HepG2 (cell line): ENCODE data around the gene PEA15. TPM values are rescaled to one million over a fixed set of nuclear protein-coding genes. Genes with fewer than 3 reads are reported as not detected.

ENCODE experiments used
- ATAC-seq: fragments of 200-7000 bp; cut with Tn5 transposase; 3 replicates; pipeline ENCODE4 v1.9.1; 2020; ENCODE audit warnings: mild to moderate bottlenecking, moderate library complexity
- BruUV-seq: library from RNA; stranded (reverse); fragments of 400-500 nt; replicated peaks from 2 replicates; lab custom pipeline; 2021; lab: Mats Ljungman, UMichigan
- CTCF ChIA-PET: fragments of 300-600 bp; formaldehyde crosslinking; extraction: SDS; loops from one replicate; lab custom pipeline; 2021; ENCODE audit warnings: low total read pairs, inconsistent platforms, low intra/inter-chr PET ratio; lab: Yijun Ruan, JAX
- POLR2A ChIA-PET: fragments of 350-600 bp; sonication (Branson Sonifier 250); formaldehyde crosslinking; loops from one replicate; lab custom pipeline; 2020; ENCODE audit warnings: antibody characterized with exemption, inconsistent platforms; lab: Yijun Ruan, JAX
- DNase-seq: peaks from one replicate; pipeline ENCODE4 v3.0.0-alpha.2; 2015; ENCODE audit warnings: low spot score
- FAIRE-seq: peaks from 3 replicates; lab custom pipeline; 2011; peaks lifted over from hg19 to GRCh38; lab: Jason Lieb, UNC
- H2AFZ ChIP-seq: one replicate; pipeline ENCODE4 v1.6.1; 2011; ENCODE audit warnings: low read length, inconsistent platforms
- H3K27ac ChIP-seq: fragments of 300-600 bp; 3 replicates; pipeline ENCODE4 v1.8.0; 2011; ENCODE audit warnings: mixed run types, mild to moderate bottlenecking, mixed read lengths, low read length, inconsistent platforms; ENCODE audit not compliant: insufficient read depth; ENCODE audit errors: extremely low read length
- H3K27me3 ChIP-seq, 2 experiments: fragments of 200-600 bp in 1 of 2; 2 replicates in 1 of 2; 3 replicates in 1 of 2; pipeline versions ENCODE4 v1.6.0 to v1.8.0; 2011; ENCODE audit warnings: low read length in 2 of 2, mild to moderate bottlenecking in 2 of 2, moderate library complexity in 2 of 2, inconsistent platforms in 1 of 2; ENCODE audit not compliant: insufficient read depth in 2 of 2, control insufficient read depth in 1 of 2
- H3K36me3 ChIP-seq, 2 experiments: fragments of 200-600 bp in 1 of 2; replicated peaks in 1 of 2; 2 replicates in 1 of 2; 3 replicates in 1 of 2; pipeline versions ENCODE4 v1.5.1 to v1.8.0; 2011; ENCODE audit warnings: low read length in 2 of 2, inconsistent platforms in 1 of 2; ENCODE audit not compliant: insufficient read depth in 2 of 2, control insufficient read depth in 1 of 2
- H3K4me1 ChIP-seq: 2 replicates; pipeline ENCODE4 v1.5.1; 2012; ENCODE audit warnings: low read length, inconsistent platforms; ENCODE audit not compliant: insufficient read depth
- H3K4me2 ChIP-seq: 2 replicates; pipeline ENCODE4 v1.6.0; 2011; ENCODE audit warnings: low read depth, low read length, inconsistent platforms
- H3K4me3 ChIP-seq, 3 experiments: fragments of 200-600 bp in 1 of 3; sonication (generic), shearing (Covaris generic) in 1 of 3; replicated peaks in 1 of 3; 2 replicates each; pipeline ENCODE4 v1.5.1; 2011 to 2016; ENCODE audit warnings: low read length in 3 of 3, inconsistent platforms in 2 of 3, low read depth in 2 of 3, mild to moderate bottlenecking in 2 of 3, control low read depth in 1 of 3, mixed read lengths in 1 of 3; ENCODE audit not compliant: insufficient read depth in 1 of 3
- H3K79me2 ChIP-seq: one replicate; pipeline ENCODE4 v1.6.1; 2011; ENCODE audit warnings: low read length, inconsistent platforms; ENCODE audit not compliant: insufficient read depth
- H3K9ac ChIP-seq: 2 replicates; pipeline ENCODE4 v1.6.0; 2011; ENCODE audit warnings: mild to moderate bottlenecking, low read depth, low read length, inconsistent platforms; ENCODE audit not compliant: insufficient read depth
- H3K9me3 ChIP-seq: 2 replicates; pipeline ENCODE4 v1.5.1; 2012; ENCODE audit warnings: mild to moderate bottlenecking, low read length
- H4K20me1 ChIP-seq: 2 replicates; pipeline ENCODE4 v1.6.0; 2011; ENCODE audit warnings: inconsistent platforms, mild to moderate bottlenecking, low read length, moderate library complexity; ENCODE audit not compliant: insufficient read depth
- ATF7-NPFF ChIP-seq: sonication (generic); formaldehyde crosslinking; IDR thresholded peaks from 2 replicates; pipeline ENCODE4 v1.8.1; 2023; ENCODE audit warnings: mild to moderate bottlenecking, low read depth, missing genetic modification reagents, moderate library complexity
- HNRNPLL ChIP-seq: fragments of 200-400 bp; formaldehyde crosslinking; IDR thresholded peaks from 2 replicates; pipeline ENCODE4 v1.6.1; 2017; ENCODE audit warnings: mild to moderate bottlenecking, low read depth, low read length; ENCODE audit not compliant: poor library complexity, severe bottlenecking
- NR1H2 ChIP-seq: sonication (generic); formaldehyde crosslinking; IDR thresholded peaks from 2 replicates; pipeline ENCODE4 v1.8.1; 2022; ENCODE audit warnings: low read depth, missing genetic modification reagents, borderline replicate concordance
- NR2F2 ChIP-seq: IDR thresholded peaks from 2 replicates; pipeline ENCODE4 v1.6.1; 2012; ENCODE audit warnings: low read depth, inconsistent platforms, borderline replicate concordance
- TEAD2 ChIP-seq: sonication (generic); formaldehyde crosslinking; IDR thresholded peaks from 2 replicates; pipeline ENCODE4 v1.9.0; 2021; ENCODE audit warnings: missing genetic modification reagents
- YEATS4 ChIP-seq: sonication (generic); formaldehyde crosslinking; IDR thresholded peaks from 2 replicates; pipeline ENCODE4 v1.4.0; 2020; ENCODE audit warnings: missing genetic modification reagents, borderline replicate concordance
- ZFYVE20 ChIP-seq: sonication (generic); formaldehyde crosslinking; IDR thresholded peaks from 2 replicates; pipeline ENCODE4 v1.8.0; 2023; ENCODE audit warnings: low read depth, mild to moderate bottlenecking, moderate library complexity, missing genetic modification reagents, borderline replicate concordance
- ZKSCAN8 ChIP-seq: IDR thresholded peaks from 2 replicates; pipeline ENCODE4 v1.6.1; 2016; ENCODE audit warnings: borderline replicate concordance, missing genetic modification reagents, missing compliant biosample characterization
- ZNF138 ChIP-seq: sonication (generic); formaldehyde crosslinking; IDR thresholded peaks from 2 replicates; pipeline ENCODE4 v1.5.0; 2020; ENCODE audit warnings: mild to moderate bottlenecking, low read depth, missing genetic modification reagents
- ZNF468 ChIP-seq: sonication (generic); formaldehyde crosslinking; IDR thresholded peaks from 2 replicates; pipeline ENCODE4 v1.8.0; 2022; ENCODE audit warnings: mild to moderate bottlenecking, moderate library complexity, missing genetic modification reagents
- ZNF737 ChIP-seq: sonication (generic); formaldehyde crosslinking; IDR thresholded peaks from 2 replicates; pipeline ENCODE4 v1.5.0; 2020; ENCODE audit warnings: missing genetic modification reagents, mild to moderate bottlenecking, borderline replicate concordance
- ZNF768 ChIP-seq: sonication (generic); formaldehyde crosslinking; IDR thresholded peaks from 2 replicates; pipeline ENCODE4 v1.4.0; 2020; ENCODE audit warnings: missing genetic modification reagents
- ZNF83 ChIP-seq: sonication (generic); formaldehyde crosslinking; IDR thresholded peaks from 2 replicates; pipeline ENCODE4 v1.4.0; 2020; ENCODE audit warnings: missing genetic modification reagents, mild to moderate bottlenecking, borderline replicate concordance
- WGBS: methylation state at CpG from one replicate; pipeline ENCODE4 v1.1.6; 2017; ENCODE audit warnings: low lambda C conversion rate; 5-methylcytosine and 5-hydroxymethylcytosine counted together
- in situ Hi-C: cut with HindIII; loops from 2 replicates; pipeline ENCODE4 v1.10.0; 2017; ENCODE audit warnings: low pct_unique_long_range_greater_than_20kb; ENCODE audit not compliant: extremely low pct_ligation_motif_present
- intact Hi-C: fragments of 100-400 bp; cut with micrococcal nuclease; formaldehyde crosslinking; loops from one replicate; pipeline ENCODE4 v1.10.0; 2022; ENCODE audit not compliant: unreplicated experiment
- polyA plus RNA-seq, 8 experiments: library from polyadenylated mRNA; depleted of rRNA in 3 of 8; stranded (reverse) in 7 of 8; unstranded in 1 of 8; fragments of >200 nt; fragmentation: Illumina TruSeq in 4 of 8; extraction: Trizol in 4 of 8; gene quantifications; 2 replicates each; pipeline versions ENCODE4 v1.2.1 to v1.2.3, GENCODE V29; 2011 to 2016; ENCODE audit warnings: low read depth in 4 of 8, missing spikeins in 1 of 8, mixed read lengths in 1 of 8; ENCODE audit not compliant: insufficient read depth in 1 of 8
- total RNA-seq, 5 experiments: library from RNA; depleted of rRNA; stranded (reverse); fragments of >200 nt; fragmentation: Illumina TruSeq; extraction: Trizol; gene quantifications; 2 replicates each; pipeline ENCODE4 v1.2.3, GENCODE V29; 2016; ENCODE audit warnings: low read depth in 1 of 5
- TF ChIP-seq, protein P1 (sequence below): IDR thresholded peaks from 2 replicates; pipeline ENCODE4 v1.6.1; 2016; ENCODE audit warnings: missing compliant biosample characterization, missing genetic modification reagents, borderline replicate concordance
- TF ChIP-seq, protein P2 (sequence below): sonication (generic); formaldehyde crosslinking; conservative IDR thresholded peaks from 2 replicates; pipeline ENCODE4 v1.4.0; 2020; ENCODE audit warnings: missing genetic modification reagents

PEA15 gene
- total and polyA plus RNA-seq, 2 of the 13 experiments (the other 11 are each of a cell fraction or from before 2014, with no cell fraction given), result 12.1 to 35.2 TPM

DNA sequence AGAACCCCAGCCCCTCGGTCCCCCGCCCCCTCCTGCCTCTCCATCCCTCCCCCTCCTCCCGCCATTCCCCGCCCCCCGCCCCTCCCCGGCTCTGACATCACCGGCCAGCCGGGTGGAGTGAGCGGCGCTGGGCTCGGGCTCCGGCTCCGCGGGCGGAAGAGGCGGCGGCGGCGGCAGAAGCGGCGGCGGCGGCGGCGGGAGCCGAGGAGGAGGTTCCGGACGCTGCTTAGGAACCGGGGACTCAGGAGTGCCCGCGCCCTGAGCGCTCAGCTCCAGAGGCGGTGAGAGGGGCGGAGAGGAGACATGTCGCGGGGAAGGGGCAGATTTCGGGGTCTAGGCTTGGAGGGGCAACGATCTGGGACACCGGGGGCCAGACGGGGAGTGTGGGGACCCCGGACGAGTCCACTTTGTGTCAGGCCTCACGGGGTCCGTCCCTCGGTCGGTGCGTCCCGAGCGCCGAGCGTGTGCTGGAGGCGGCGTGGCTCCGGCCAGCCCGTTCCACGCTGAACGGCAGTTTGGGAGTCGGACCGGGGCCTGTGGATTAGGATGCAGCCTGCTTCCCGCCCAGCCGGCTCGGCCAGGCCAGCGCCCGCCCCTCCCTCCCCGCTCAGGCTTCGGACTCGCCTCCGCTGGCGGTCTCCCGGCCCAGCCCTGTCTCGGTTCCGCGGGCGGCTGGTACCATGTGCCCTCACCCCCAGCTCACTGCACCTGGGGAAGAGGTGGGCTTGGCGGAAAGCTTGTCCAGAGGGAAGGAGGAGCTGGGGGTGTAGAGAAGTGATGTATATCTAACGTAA is at the start of gene PEA15 (continued):
- TF ChIP-seq ATF7-NPFF, result peak; percentile 73
- peak; percentile 44; the same call in 1 of the 2 replicates for TF ChIP-seq YEATS4 (CRISPR knock-in tag)
- peak; percentile 62 for TF ChIP-seq HNRNPLL
- peak; percentile 40; the same call in 1 of the 2 replicates for TF ChIP-seq ZFYVE20 (CRISPR knock-in tag)
- TF ChIP-seq ZNF768 (CRISPR knock-in tag), result peak; percentile 46; the same call in 1 of the 2 replicates
- TF ChIP-seq, protein P1, sequence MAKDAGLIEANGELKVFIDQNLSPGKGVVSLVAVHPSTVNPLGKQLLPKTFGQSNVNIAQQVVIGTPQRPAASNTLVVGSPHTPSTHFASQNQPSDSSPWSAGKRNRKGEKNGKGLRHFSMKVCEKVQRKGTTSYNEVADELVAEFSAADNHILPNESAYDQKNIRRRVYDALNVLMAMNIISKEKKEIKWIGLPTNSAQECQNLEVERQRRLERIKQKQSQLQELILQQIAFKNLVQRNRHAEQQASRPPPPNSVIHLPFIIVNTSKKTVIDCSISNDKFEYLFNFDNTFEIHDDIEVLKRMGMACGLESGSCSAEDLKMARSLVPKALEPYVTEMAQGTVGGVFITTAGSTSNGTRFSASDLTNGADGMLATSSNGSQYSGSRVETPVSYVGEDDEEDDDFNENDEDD (CRISPR knock-in tag), result peak; percentile 35; the same call in 1 of the 2 replicates
- TF ChIP-seq, protein P2, sequence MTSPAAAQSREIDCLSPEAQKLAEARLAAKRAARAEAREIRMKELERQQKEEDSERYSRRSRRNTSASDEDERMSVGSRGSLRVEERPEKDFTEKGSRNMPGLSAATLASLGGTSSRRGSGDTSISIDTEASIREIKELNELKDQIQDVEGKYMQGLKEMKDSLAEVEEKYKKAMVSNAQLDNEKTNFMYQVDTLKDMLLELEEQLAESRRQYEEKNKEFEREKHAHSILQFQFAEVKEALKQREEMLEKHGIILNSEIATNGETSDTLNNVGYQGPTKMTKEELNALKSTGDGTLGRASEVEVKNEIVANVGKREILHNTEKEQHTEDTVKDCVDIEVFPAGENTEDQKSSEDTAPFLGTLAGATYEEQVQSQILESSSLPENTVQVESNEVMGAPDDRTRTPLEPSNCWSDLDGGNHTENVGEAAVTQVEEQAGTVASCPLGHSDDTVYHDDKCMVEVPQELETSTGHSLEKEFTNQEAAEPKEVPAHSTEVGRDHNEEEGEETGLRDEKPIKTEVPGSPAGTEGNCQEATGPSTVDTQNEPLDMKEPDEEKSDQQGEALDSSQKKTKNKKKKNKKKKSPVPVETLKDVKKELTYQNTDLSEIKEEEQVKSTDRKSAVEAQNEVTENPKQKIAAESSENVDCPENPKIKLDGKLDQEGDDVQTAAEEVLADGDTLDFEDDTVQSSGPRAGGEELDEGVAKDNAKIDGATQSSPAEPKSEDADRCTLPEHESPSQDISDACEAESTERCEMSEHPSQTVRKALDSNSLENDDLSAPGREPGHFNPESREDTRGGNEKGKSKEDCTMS (CRISPR knock-in tag), result no peak
- TF ChIP-seq, all 625 proteins: peak for 98

DNA sequence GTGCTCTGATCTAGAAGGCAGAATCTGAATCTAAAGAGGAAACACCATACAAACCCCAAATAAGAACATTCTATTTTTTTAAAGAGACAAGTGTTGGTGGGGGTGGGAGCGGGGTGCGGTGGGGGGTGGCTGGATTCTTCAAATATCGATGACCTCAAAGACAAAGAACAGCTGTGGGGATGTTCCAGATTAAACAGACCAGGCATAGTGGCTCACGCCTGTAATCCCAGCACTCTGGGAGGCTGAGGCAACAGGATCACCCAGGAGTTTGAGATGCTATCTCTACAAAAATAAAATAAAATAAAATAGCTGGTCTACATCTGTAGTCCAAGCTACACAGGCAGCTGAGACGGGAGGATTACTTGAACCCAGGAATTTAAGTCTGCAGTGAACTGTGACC is 48.8 kb upstream of the PEA15 start:
- FAIRE-seq (no peak), ATAC-seq (no peak), DNase-seq (no peak)
- peaks cover 31% of the 10 kb centered on the region for H3K4me1 ChIP-seq
- no peak overlapping the region for H2AFZ ChIP-seq
- TF ChIP-seq NR1H2 (CRISPR knock-in tag), result no peak
- no peak for TF ChIP-seq NR2F2
- TF ChIP-seq ZNF737 (CRISPR knock-in tag), result no peak
- no peak for TF ChIP-seq TEAD2
- no peak for TF ChIP-seq ZNF83
- TF ChIP-seq, protein P2 (CRISPR knock-in tag), result no peak
- no peak for TF ChIP-seq ZKSCAN8 (CRISPR knock-in tag)
- TF ChIP-seq ZNF468 (CRISPR knock-in tag), result no peak
- no peak for TF ChIP-seq ZNF138 (CRISPR knock-in tag)
- ChIA-PET POLR2A (no interaction called here), CTCF (no interaction called here)
- H3K4me3 ChIP-seq, result no peak overlapping the region
- BruUV-seq, result no TSS peak
- H3K9ac ChIP-seq, result no peak overlapping the region
- 39% methylated on average over 5 of the region's 5 CpGs for WGBS
- in situ Hi-C loops (no loop called here), intact Hi-C loops (no loop called here)
- H3K27me3 ChIP-seq, result no peaks in the 10 kb centered on the region; a peak in 2 of 5 replicates
- no peak overlapping the region for H3K4me2 ChIP-seq
- H3K36me3 ChIP-seq, result no peaks in the 10 kb centered on the region
- H4K20me1 ChIP-seq, result no peaks in the 10 kb centered on the region
- no peaks in the 10 kb centered on the region for H3K79me2 ChIP-seq
- no peaks in the 10 kb centered on the region for H3K9me3 ChIP-seq
- no peak overlapping the region for H3K27ac ChIP-seq
